T-helper 1 cell (primary cell): ENCODE measurements around the gene ATP5MC2.
"Not testable (repeated sequence)": the region's sequence is repeated elsewhere in the genome, so short reads cannot be mapped to it uniquely, and the experiment has no call there.

Experiments used
- DNase-seq, 5 donors: peaks; one replicate each; pipeline ENCODE4 v3.0.0-alpha.2; 2012 to 2020

The ATP5MC2 gene

GRCh38 chr12:53694756-53695151 is 18.9 kb upstream of the ATP5MC2 start:
- no peak for DNase-seq

GRCh38 chr12:53688134-53688533 is 12.3 kb upstream of the ATP5MC2 start:
- DNase-seq = no peak

- no peak for DNase-seq
Observed at GRCh38 chr12:53686436-53686835, 10.6 kb upstream of the ATP5MC2 start.

DNA sequence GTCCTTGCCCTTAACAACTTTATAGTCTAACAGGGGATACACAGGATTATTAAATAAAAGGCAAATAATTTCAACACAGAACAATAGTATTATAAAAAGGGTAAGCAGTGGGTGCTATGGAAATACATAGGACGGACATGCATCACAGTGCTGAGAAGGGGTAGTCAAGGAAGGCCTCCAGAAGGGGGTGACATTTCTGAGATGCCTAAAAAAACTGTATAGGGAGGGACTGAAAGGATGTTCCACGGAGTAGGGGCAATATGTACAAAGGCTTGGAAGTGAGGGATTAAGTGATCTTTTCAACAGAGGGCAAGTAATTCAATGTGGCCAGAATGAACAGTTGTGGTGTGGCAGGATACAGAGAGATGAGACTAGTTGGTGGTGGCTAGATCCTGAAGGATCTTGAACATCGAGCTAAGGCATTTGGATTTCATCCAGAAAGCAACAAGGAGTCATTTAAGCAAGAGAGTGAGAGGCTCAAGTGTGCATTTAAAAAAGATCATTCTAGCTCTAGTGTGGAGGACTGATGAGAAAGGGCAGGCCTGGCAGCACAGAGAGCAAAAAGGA is 8.9 kb upstream of the ATP5MC2 start:
- no peak for DNase-seq

DNA sequence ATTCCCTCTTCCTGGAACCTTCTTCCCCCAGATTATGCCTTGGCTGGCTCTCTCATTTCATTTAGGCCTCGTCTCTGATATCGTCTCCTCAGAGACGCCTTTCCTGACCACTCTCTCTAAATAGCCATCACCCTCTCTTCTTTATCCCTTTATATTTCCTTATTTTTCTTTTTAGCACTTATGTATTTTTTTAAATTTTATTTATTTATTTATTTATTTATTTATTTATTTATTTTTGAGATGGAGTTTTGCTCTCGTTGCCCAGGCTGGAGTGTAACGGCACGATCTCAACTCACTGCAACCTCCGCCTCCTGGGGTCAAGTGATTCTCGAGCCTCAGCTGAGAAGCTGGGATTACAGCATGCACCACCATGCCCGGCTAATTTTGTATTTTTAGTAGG is 8.1 kb upstream of the ATP5MC2 start:
- DNase-seq = no peak

GRCh38 chr12:53683494-53683893 is 7.6 kb upstream of the ATP5MC2 start:
- no peak for DNase-seq

- DNase-seq = not testable (repeated sequence)
Observed at GRCh38 chr12:53680061-53680460, 4.2 kb upstream of the ATP5MC2 start.

GRCh38 chr12:53677800-53678148 is 1.9 kb upstream of the ATP5MC2 start:
- no peak for DNase-seq

GRCh38 chr12:53677016-53677799 is 1.3 kb upstream of the ATP5MC2 start:
- DNase-seq = no peak

- peak in 1 of 5 donors; percentile 29 for DNase-seq
Observed at GRCh38 chr12:53676656-53677015, 753 bp upstream of the ATP5MC2 start.

DNA sequence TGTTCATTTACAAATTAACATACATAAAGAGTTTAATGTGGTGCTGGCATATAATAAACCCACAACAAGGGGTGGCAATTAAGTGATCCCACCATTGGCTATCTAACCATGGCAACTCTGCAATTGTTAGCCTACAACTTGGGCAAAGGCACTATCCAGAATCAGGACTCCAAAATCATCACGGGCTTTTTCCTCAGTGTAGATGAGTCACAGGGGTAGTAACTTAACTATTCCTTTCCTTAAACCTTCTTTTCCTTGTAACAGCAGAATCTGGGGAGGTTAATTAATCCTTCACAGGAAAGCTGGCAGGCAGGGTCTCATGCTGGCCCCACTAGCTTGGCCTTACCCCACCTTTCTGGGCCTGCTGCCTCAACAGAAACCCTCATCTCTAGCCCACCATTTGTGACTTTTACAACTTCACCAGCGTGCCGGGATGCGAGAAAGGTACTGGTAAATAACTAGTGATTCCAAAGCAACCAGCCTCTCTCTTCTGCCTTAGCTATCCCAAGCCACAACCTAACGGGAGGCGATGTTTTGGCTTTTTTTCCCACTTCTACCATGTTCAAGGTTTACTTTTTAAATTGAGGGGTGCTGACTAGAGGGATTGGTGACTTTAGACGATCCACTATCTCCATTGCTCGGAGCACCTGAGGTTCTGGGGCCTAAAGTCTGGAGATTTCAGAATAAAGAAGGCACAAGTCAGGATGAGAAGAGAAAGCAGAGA is 744 bp downstream of the ATP5MC2 start:
- DNase-seq = no peak

DNA sequence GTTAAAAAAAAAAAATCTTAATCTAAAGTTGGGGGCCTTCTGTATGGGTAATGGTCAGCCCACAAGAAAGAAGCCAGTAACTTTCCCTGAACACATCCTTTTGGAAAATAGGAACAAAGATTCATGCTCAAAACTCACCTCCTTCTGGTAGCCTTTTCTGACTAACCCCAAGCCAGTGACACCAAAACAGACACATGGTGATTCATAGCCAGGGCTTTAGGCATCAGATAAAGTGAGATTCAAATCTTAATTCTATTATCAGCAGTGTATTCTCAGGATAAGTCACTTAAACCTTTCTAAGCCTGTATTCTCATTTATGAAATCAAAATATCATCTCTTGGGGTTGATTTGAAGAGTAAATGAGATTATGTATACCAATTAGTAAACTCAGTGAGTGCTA is 4.9 kb downstream of the ATP5MC2 start:
- DNase-seq = no peak

DNA sequence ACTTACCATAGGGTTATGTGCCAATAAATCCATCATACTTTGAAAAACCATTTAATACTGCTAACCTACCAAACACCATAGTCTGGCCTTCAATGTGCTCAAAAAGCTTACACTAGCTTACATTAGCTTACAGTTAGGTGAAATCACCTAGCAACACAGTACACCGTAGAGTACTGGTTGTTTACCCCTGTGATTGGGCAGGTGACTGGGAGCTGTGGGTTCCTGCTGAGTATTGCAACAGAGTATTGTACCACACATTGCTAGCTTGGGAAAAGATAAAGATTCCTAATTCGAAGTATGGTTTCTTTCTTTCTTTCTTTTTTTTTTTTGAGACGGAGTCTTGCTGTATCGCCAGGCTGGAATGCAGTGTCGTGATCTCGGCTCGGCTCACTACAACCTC is 5.6 kb downstream of the ATP5MC2 start:
- no peak for DNase-seq

- no peak for DNase-seq
Observed at GRCh38 chr12:53667080-53667479, 8.8 kb downstream of the ATP5MC2 start.

DNA sequence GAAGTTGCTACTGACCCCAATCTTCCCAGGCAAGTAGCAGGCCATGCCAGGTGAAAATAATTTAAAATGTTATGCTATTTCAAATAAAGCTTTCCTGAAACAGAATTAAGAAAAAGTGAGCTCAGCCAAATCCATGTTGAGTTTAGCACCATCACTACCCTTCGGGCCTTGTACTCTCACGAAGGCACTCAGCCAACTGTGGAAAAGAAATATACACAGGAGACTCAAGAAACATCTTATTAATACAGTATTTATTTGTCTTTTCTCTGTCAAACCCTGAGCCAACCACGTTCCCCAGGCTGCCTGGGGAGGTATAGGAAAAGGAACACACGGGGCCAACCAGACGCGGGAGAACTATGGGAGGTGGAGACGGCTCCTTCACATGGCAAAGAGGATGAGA is 10.9 kb downstream of the ATP5MC2 start:
- no peak for DNase-seq

- DNase-seq = no peak
Observed at GRCh38 chr12:53664191-53664590, 11.7 kb downstream of the ATP5MC2 start.

DNA sequence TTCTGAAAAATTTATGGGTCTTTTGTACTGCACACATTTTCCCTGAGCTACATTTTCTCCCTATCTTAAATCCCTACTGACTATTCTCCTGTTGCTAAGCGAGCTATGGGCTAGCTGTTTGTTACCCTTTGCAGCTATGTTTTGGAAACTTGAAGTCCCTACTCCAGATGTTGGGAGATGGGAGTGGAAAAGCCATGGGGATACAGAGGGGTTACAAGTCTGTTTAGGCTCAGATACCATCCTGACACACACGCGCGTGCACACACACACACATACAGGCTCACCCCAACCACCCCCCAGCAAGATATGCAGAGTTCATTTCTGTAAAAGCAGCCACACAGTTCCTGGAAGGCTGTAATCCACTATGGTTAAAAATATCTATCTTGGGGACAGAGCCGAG is 15.8 kb downstream of the ATP5MC2 start:
- DNase-seq = no peak

- no peak for DNase-seq
Observed at GRCh38 chr12:53659571-53659981, 16.3 kb downstream of the ATP5MC2 start.

DNA sequence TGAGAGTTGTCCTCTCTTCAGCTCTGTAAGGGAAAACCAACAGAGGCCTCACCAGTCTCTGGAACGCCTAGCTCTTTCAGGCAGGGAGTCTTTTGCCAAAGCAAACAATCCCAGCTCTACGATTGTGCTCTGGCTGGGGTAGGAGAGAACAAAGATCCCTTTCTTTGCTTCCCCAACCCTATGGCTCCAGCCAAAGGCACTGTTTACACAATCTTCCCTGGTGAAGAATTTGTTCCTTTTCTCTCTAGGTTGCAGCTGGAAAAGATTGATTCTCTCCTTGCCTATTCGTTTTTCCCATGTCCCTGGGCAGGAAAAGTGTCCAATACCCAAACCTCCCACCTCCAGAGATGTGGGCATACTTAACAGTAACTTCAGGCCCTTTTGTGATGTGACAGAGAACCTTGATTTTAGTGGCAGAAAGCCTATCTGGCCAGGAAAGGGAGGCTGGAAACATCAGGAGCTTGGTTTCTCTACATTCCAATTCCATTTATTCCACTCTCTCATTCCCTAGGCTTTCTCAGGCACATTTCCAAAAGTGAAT is 16.8 kb downstream of the ATP5MC2 start:
- no peak for DNase-seq

- no peak for DNase-seq
Observed at GRCh38 chr12:53657041-53657440, 18.8 kb downstream of the ATP5MC2 start.

- no peak for DNase-seq
Observed at GRCh38 chr12:53653595-53653994, 22.3 kb downstream of the ATP5MC2 start.

DNA sequence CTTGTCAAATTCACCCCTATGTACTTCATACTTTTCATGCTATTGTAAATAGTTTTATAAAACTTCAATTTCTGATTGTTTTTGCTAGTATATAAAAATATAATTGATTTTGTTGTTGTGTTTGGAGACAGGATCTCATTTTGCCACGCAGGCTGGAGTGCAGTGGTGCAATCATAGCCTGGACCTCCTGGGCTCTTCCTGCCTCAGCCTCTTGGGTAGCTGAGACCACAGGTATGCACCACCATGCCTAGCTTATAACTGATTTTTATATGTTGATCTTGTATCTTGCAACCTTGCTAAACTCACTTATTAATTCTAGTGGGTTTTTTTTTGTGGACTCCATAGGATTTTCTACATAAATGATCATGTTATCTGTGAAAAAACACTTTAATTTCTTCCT is 23.5 kb downstream of the ATP5MC2 start:
- no peak for DNase-seq

DNA sequence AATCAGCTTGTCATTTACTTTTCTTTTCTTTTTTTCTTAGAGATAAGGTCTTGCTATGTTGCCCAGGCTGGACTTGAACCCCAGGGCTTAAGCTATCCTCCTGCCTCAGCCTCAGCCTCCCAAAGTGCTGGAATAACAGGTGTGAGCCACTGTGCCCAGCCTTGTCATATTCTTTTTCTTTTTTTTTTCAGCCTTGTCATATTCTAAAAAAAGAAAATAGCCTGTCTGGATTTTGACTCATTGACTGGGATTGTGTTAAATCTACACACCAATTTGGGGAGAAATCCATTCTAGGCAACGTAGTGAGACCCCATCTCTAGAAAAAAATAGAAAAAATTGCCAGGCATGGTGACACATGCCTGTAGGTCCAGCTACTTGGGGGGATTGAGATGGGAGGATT is 24.1 kb downstream of the ATP5MC2 start:
- no peak for DNase-seq

DNA sequence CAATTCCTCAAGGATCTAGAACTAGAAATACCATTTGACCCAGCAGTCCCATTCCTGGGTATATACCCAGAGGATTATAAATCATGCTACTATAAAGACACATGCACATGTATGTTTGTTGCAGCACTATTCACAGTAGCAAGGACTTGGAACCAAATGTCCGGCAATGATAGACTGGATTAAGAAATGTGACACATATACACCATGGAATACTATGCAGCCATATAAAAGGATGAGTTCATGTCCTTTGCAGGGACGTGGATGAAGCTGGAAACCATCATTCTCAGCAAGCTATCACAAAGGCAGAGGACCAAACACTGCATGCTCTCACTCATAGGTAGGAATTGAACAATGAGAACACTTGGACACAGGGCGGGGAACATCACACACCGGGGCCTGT is 29.6 kb downstream of the ATP5MC2 start:
- DNase-seq = not testable (repeated sequence)
